HG03521 (cell line): ENCODE measurements around the gene PANK2.

Experiments used
- ATAC-seq: cut with Tn5 transposase; IDR thresholded peaks from one replicate; pipeline ENCODE4 v1.9.1; 2021; ENCODE audit warnings: mild to moderate bottlenecking, moderate library complexity; ENCODE audit not compliant: unreplicated experiment

The PANK2 gene

GRCh38 chr20:3976511-3976910 lies 87.3 kb downstream of the PANK2 start:
- ATAC-seq, result no peak
